ENCODE data around the gene DPM2. TPM values are rescaled to one million over a fixed set of nuclear protein-coding genes. Genes with fewer than 3 reads are reported as not detected.
A peak's percentile ranks its signal among the peaks of the same experiment; 100 is the strongest.

The DPM2 gene
- 10 to 100 TPM; 44.1 to 46.6 TPM for total RNA-seq

DNA sequence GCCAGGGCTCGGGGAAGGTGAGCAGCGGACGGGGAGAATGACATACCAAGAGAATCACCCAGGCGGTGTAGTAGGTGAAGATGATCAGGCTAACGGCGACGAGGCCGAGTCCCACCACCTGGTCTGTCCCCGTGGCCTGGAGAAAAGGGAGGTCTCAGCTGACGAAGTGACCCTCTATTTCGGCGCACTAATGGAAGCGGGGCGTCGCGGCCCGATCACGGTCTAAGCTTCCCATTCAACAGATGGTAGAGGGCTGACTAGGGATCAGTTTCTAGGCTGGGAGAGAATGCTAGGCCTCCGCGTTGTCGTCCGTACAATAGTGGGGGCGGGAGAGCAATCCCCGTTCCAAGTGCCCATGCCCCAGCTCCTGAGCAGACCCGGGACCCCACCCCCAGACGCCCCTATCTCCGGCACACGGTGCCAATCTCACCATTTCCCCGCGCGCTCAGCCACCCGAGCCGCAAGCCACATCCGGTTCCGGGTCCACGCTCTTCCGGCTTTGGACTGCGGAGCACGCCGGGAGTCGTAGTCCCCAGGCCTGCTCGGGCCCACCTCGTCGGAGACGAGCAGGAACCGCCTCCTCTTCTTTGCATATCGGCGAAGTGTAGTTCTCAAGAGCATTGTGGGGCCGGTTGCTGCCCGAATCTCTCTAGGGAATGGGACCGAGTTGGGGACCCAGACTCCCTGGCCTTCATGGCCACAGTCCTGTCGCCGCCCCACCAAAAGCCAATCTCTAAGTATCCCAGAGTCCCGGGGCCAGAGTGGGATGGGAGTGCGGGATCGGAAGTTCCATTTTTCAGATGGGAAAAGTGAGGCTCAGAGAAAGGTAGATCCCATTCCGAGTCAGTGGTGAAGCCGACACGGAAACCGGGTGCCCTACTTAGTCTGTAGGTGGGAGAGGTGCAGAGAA, at the start of gene DPM2:
DPM2 (minus strand) TSS at position 467 of the 910 bp plus-strand sequence; CDS start at position 433, 34 bp downstream.
- H3K36me3 Mint-ChIP-seq (ENCODE audit: low read depth), result peaks cover 33% of the 10 kb centered on the region
- ChIA-PET CTCF (interaction anchor here (0.7 kb wide), 1 partner anchor 52 kb away, joined by 3 read pairs; no protein-coding TSS in a partner anchor), POLR2A (no interaction called here)
- peak within 1 kb of the TSS; percentile 93 for H3K27ac Mint-ChIP-seq
- intact Hi-C loops (cut with DNase I, micrococcal nuclease), result loop anchor here (1.0 to 5.0 kb wide), 4 partner anchors 35 to 223 kb away; partner anchors contain the start of genes BBLN (in 1 of the 2) and NAIF1 (in 1 of the 2)
- H3K4me3 Mint-ChIP-seq, result peak within 1 kb of the TSS; percentile 94
- H3K9me3 Mint-ChIP-seq (ENCODE audit: low read depth), result no peaks in the 10 kb centered on the region
- ATAC-seq (peak; percentile 92), DNase-seq (peak; percentile 93)
- no peaks in the 10 kb centered on the region for H3K27me3 Mint-ChIP-seq
- peaks cover 34% of the 10 kb centered on the region for H3K4me1 Mint-ChIP-seq

DNA sequence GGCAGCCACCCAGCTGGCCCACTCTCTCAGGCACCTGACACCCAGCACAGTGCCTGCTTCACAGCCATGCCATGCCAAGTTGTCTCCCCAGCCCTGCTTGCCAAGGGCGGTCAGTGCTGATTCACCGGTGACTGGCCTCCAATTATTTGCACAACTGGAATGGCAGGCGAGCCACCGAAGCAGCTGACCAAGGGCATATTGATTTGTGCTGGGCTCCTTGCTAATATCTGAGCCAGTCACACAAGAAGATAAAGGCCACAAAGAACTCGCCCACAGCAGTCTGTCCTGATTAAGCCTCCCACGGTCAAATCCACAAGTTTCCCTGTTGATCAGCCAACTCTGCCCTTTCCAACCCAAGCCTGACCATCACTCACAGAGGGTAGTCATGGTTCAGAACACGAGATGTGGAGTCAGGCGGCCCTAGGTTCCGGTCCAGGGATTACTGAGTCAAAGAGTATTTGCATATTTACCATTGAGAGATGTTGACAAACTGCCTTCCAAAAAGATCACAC, 49.5 kb upstream of the DPM2 start:
- no peak overlapping the region for H3K4me3 Mint-ChIP-seq
- peaks cover 2% of the 10 kb centered on the region for H3K36me3 Mint-ChIP-seq (ENCODE audit: low read depth)
- CTCF ChIA-PET, result no interaction called here
- H3K27me3 Mint-ChIP-seq, result no peaks in the 10 kb centered on the region
- no peaks in the 10 kb centered on the region for H3K9me3 Mint-ChIP-seq (ENCODE audit: low read depth)
- no peak overlapping the region for H3K27ac Mint-ChIP-seq
- intact Hi-C loops (cut with DNase I, micrococcal nuclease), result loop anchor here in 1 of 2 experiments (10.0 kb wide), 1 partner anchor 762 kb away; no protein-coding TSS in a partner anchor
- peaks cover 42% of the 10 kb centered on the region for H3K4me1 Mint-ChIP-seq
- no peak for ATAC-seq
- no peak for DNase-seq
- POLR2A ChIA-PET, result no interaction called here

GRCh38 chr9:127985011-127985410, 47.4 kb upstream of the DPM2 start:
- H3K27me3 Mint-ChIP-seq, result no peaks in the 10 kb centered on the region
- CTCF ChIA-PET, result interaction anchor here (1.2 to 1.4 kb wide), 2 partner anchors 20 to 41 kb away, joined by 3 to 4 read pairs; no protein-coding TSS in a partner anchor

GRCh38 chr9:127983847-127984289, 46.2 kb upstream of the DPM2 start:
- peaks cover 7% of the 10 kb centered on the region for H3K36me3 Mint-ChIP-seq (ENCODE audit: low read depth)
- no peaks in the 10 kb centered on the region for H3K9me3 Mint-ChIP-seq (ENCODE audit: low read depth)
- peaks cover 32% of the 10 kb centered on the region for H3K4me1 Mint-ChIP-seq
- DNase-seq, result peak; percentile 36
- intact Hi-C loops (cut with DNase I, micrococcal nuclease), result loop anchor here in 1 of 2 experiments (5.0 to 10.0 kb wide), 3 partner anchors 197 to 759 kb away; partner anchors contain the start of genes CDK9 and SPTAN1
- ChIA-PET POLR2A (no interaction called here), CTCF (interaction anchor here (1.0 to 3.3 kb wide), 4 partner anchors 10 to 51 kb away, joined by 3 to 19 read pairs (median 6); no protein-coding TSS in a partner anchor)
- no peak for ATAC-seq
- H3K27ac Mint-ChIP-seq, result peak overlapping the region; percentile 79
- H3K4me3 Mint-ChIP-seq, result peak overlapping the region; percentile 22
- H3K27me3 Mint-ChIP-seq, result no peaks in the 10 kb centered on the region

More at GRCh38 chr9:127985011-127985410, 47.4 kb upstream of the DPM2 start:
- Mint-ChIP-seq H3K9me3 (ENCODE audit: low read depth) (no peaks in the 10 kb centered on the region), H3K4me3 (no peak overlapping the region), H3K27ac (no peak overlapping the region), H3K36me3 (ENCODE audit: low read depth) (peaks cover 4% of the 10 kb centered on the region), H3K4me1 (peaks cover 36% of the 10 kb centered on the region)
- DNase-seq (no peak), ATAC-seq (no peak)
- POLR2A ChIA-PET, result no interaction called here
- intact Hi-C loops (cut with DNase I, micrococcal nuclease), result loop anchor here in 1 of 2 experiments (10.0 kb wide), 1 partner anchor 760 kb away; no protein-coding TSS in a partner anchor

DNA sequence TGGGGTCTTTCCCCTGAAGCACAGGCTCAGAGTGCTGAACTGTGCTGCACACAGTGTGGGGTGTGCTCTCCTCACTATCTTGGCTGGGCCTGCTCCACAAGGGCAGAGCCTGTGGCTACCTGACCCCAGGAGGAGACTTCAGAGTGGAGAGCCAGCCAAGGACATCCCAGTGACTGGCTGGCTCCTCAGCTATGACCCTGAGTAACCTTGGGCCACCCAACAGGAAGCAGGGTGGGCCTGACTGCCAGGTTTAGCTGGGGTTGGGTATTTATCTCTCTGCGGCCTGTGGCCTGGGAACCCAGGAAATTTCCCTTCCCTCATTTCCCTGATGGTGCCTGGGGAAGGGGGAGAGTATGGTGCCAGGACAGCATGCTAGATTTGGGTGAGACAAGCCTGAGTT, 45.3 kb upstream of the DPM2 start:
- no peak for ATAC-seq
- ChIA-PET POLR2A (interaction anchor here (0.6 to 2.6 kb wide), 2 partner anchors 19 to 28 kb away, joined by 3 to 9 read pairs; no protein-coding TSS in a partner anchor), CTCF (interaction anchor here (0.5 to 3.3 kb wide), 6 partner anchors 9 to 339 kb away, joined by 3 to 19 read pairs (median 6); partner anchors contain the start of gene NAIF1)
- Mint-ChIP-seq H3K4me3 (peak overlapping the region; percentile 51), H3K36me3 (ENCODE audit: low read depth) (peaks cover 13% of the 10 kb centered on the region), H3K4me1 (peaks cover 35% of the 10 kb centered on the region), H3K9me3 (ENCODE audit: low read depth) (no peaks in the 10 kb centered on the region), H3K27ac (peak overlapping the region; percentile 79), H3K27me3 (no peaks in the 10 kb centered on the region)
- intact Hi-C loops (cut with DNase I, micrococcal nuclease), result loop anchor here in 1 of 2 experiments (5.0 to 10.0 kb wide), 3 partner anchors 196 to 758 kb away; partner anchors contain the start of genes CDK9 and SPTAN1
- DNase-seq, result no peak

- ATAC-seq (peak; percentile 21), DNase-seq (peak; percentile 75)
- peak overlapping the region; percentile 98 for H3K27ac Mint-ChIP-seq
- H3K9me3 Mint-ChIP-seq (ENCODE audit: low read depth), result no peaks in the 10 kb centered on the region
- intact Hi-C loops (cut with DNase I, micrococcal nuclease), result loop anchor here (1.0 to 10.0 kb wide), 13 partner anchors 11 to 757 kb away; partner anchors contain the start of genes BBLN (in 1 of the 2), CDK9 (in 1 of the 2), NAIF1 (in 1 of the 2) and SPTAN1 (in 1 of the 2)
- no peaks in the 10 kb centered on the region for H3K27me3 Mint-ChIP-seq
- H3K4me1 Mint-ChIP-seq, result peaks cover 42% of the 10 kb centered on the region
- H3K36me3 Mint-ChIP-seq (ENCODE audit: low read depth), result peaks cover 17% of the 10 kb centered on the region
- CTCF ChIA-PET, result interaction anchor here (0.7 to 3.3 kb wide), 13 partner anchors 9 to 212 kb away, joined by 3 to 19 read pairs (median 4); partner anchors contain the start of gene NAIF1
- POLR2A ChIA-PET, result interaction anchor here (0.6 to 2.6 kb wide), 7 partner anchors 11 to 50 kb away, joined by 3 to 12 read pairs (median 4); no protein-coding TSS in a partner anchor
- H3K4me3 Mint-ChIP-seq, result peak overlapping the region; percentile 92
These were observed 44.0 kb upstream of the DPM2 start for GRCh38 chr9:127981559-127982121.

DNA sequence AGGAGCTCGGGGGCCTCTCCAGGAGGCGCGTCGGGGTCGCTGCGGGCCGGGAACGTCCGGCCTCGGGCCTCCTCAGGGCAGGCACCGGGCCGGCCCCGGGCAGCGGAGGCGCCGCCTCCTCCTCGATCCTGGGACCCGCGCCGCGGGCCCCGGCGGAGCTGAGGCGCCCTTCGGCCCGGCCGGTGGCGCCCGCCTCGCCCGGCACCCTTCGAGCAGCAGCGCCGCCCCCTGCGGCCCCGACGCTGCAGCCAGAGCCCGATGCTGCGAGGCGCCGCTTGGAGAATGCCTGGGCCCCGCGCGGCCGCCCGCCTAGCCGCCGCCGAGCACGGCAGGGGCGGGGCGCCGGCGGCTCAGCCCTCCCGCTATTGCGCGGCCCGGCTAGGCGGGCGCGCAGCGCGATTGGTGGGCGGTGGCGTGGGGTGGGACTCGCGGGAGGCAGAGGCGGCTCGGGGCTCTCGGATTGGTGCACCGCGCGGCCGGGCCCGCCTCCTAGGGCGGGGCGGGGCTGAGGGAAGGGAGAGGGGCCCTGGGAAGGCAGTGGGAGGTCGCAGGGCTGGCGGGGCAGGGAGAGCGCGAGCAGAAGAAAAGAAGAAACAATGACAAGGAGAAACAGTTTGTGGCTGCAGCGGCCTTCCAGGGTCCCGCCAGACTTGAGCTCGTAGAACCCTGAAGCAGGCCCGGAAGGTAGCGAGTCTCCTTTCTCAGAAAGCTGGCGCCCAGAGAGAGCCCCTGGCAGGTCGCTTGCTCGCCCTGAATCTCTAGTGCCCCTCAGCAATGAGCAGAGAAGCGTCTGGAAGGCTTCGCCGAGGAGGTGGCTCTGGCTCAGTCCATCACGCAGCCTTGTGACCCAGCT, 43.3 kb upstream of the DPM2 start, which contains the start of gene EEIG1:
EEIG1 (minus strand) TSS at position 284 of the 853 bp plus-strand sequence. CDS start 852 bp downstream, outside the sequence.
- H3K9me3 Mint-ChIP-seq (ENCODE audit: low read depth), result no peaks in the 10 kb centered on the region
- POLR2A ChIA-PET, result interaction anchor here (0.8 to 2.6 kb wide), 9 partner anchors 10 to 50 kb away, joined by 3 to 12 read pairs (median 4); no protein-coding TSS in a partner anchor
- CTCF ChIA-PET, result interaction anchor here (0.6 to 8.1 kb wide), 15 partner anchors 9 to 112 kb away, joined by 3 to 55 read pairs (median 4); partner anchors contain the start of gene NAIF1
- H3K36me3 Mint-ChIP-seq (ENCODE audit: low read depth), result peaks cover 17% of the 10 kb centered on the region
- ATAC-seq (peak; percentile 87), DNase-seq (peak; percentile 99)
- intact Hi-C loops (cut with DNase I, micrococcal nuclease), result loop anchor here (1.0 to 10.0 kb wide), 14 partner anchors 11 to 756 kb away; partner anchors contain the start of genes BBLN (in 1 of the 2), CDK9 (in 1 of the 2), NAIF1 (in 1 of the 2) and SPTAN1 (in 1 of the 2)
- H3K4me1 Mint-ChIP-seq, result peaks cover 47% of the 10 kb centered on the region
- H3K27ac Mint-ChIP-seq, result peak within 1 kb of the TSS; percentile 98
- H3K27me3 Mint-ChIP-seq, result no peaks in the 10 kb centered on the region
- peak within 1 kb of the TSS; percentile 97 for H3K4me3 Mint-ChIP-seq

- H3K27me3 Mint-ChIP-seq, result no peaks in the 10 kb centered on the region
- H3K27ac Mint-ChIP-seq, result peak overlapping the region; percentile 87
- intact Hi-C loops (cut with DNase I, micrococcal nuclease), result loop anchor here in 1 of 2 experiments (1.0 to 10.0 kb wide), 5 partner anchors 37 to 755 kb away; partner anchors contain the start of genes CDK9 and SPTAN1
- peak overlapping the region; percentile 97 for H3K4me3 Mint-ChIP-seq
- H3K4me1 Mint-ChIP-seq, result peaks cover 55% of the 10 kb centered on the region
- ATAC-seq (peak; percentile 0), DNase-seq (peak; percentile 67)
- POLR2A ChIA-PET, result interaction anchor here (0.8 to 1.4 kb wide), 5 partner anchors 10 to 51 kb away, joined by 3 to 12 read pairs (median 4); no protein-coding TSS in a partner anchor
- H3K36me3 Mint-ChIP-seq (ENCODE audit: low read depth), result peaks cover 21% of the 10 kb centered on the region
- no peaks in the 10 kb centered on the region for H3K9me3 Mint-ChIP-seq (ENCODE audit: low read depth)
- CTCF ChIA-PET, result interaction anchor here (0.9 to 8.1 kb wide), 9 partner anchors 20 to 112 kb away, joined by 3 to 55 read pairs (median 5); no protein-coding TSS in a partner anchor
These were observed 42.5 kb upstream of the DPM2 start for GRCh38 chr9:127980060-127980705.
